Stimulated activated CD8-positive, alpha-beta memory T cell treated with anti-CD3 and anti-CD28 coated beads, Interleukin-4, amount 100 ng/mL, for 48 hours (primary cell): ENCODE results near the gene CSF2RB.

Source experiments
- DNase-seq: peaks from one replicate; pipeline ENCODE4 v3.0.0-alpha.2; 2020

Gene CSF2RB

DNA sequence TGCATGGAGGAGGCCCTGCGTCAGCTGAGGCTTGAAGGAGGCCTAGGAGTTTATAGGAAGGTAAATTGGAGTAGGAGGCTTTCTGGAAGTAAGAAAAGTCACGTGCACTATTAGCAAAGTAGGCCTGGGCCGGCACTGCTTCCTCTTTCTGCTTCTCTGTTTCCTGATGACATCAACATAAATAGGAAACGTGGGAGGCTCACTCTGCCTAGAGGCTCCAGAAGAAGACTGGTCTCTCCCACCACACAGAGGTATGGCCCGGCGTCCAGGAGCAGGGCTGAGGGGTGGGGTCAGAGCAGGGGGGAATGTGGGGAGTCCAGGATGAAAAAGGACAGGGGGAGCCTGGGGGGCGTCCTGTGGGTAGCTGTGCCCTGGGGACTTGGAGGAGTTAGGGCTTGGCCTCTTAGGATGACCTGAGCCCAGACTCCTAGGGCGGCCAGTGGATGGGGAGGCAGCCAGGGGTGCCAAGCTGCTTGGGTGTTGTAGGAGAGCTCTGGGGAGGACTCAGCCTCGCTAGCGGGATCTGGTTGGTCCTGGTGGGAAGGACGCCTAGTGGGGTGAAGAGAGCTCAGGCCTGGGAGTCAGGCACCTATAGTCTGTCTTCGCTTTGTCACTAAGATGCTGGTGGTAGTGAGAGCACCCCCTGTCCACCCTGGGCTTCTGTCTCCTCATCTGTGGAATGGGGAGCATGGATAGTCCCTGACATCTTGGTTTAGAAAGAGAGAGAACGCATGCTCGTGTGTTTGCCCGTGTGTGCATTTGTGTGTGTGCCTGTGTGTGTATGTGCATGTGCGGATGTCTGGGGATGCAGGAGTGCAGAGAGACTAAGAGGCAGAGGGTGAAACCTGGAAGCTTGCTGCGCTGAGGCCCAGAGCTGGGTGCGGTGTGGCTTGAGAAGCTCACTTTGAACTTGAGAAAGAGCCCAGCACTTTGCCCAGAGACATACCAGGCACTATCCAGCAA, at the start of gene CSF2RB:
Gene CSF2RB (plus strand): TSS at position 202 of the 963 bp plus-strand sequence. CDS start 8,580 bp downstream, outside the sequence.
- DNase-seq, result no peak

DNA sequence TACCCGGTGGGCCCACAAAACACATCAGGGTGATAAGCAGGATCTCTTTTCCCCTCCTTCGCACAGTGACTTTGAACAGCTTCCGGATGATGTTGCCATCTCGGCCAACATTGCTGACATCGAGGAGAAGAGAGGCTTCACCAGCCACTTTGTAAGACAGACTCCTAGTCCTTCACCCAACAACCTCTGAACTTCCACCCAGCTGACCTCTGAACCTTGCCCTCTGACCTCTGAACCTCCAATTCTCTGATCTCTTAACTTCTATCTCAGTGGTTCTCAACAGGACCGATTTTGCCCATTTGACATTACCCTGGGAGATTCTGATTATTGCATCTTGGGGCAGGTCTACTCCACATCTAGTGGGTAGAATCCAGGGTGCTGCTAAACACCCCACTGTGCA, 49.4 kb upstream of the CSF2RB start:
- no peak for DNase-seq

GRCh38 chr22:36864454-36865215, 48.8 kb upstream of the CSF2RB start:
- no peak for DNase-seq

DNA sequence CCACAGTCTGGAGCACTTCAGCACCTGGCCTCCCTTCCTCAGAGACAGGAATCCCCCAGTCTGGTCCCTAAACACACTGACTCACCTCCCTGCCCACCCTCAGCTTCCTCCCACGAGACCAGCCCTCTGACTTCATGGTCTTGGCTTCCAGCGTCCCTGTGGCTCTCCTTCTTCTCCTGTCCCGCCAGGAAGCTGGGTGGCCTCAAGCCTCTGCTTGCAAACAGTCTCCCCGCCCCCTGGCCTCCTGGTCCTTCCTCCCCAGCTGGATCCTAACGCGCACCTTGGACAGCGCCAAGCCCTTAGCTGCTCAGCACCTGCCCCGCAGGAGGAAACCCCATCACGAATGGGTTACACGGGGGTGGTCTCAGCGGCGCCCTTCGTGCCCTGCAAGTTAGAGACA, 48.1 kb upstream of the CSF2RB start:
- DNase-seq, result no peak

DNA sequence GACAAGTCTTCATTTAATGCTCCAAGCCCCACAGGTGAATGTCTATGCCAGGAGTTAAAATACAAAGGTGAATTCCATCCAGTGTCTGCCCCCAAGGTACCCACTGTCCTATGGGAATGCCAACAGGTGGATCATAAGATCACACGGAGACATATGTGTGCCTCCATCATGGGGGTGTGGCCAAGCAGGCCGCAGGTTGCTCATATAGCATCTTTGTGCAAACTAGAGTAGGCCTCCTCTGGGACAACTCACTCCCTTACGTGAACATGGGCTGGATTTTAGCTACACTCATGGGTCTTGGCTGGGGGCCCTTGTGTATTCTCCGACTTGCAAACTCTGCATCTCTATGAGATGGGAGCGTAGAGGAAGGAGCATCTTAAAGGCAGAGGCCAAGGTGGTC, 45.7 kb upstream of the CSF2RB start:
- DNase-seq, result no peak

DNA sequence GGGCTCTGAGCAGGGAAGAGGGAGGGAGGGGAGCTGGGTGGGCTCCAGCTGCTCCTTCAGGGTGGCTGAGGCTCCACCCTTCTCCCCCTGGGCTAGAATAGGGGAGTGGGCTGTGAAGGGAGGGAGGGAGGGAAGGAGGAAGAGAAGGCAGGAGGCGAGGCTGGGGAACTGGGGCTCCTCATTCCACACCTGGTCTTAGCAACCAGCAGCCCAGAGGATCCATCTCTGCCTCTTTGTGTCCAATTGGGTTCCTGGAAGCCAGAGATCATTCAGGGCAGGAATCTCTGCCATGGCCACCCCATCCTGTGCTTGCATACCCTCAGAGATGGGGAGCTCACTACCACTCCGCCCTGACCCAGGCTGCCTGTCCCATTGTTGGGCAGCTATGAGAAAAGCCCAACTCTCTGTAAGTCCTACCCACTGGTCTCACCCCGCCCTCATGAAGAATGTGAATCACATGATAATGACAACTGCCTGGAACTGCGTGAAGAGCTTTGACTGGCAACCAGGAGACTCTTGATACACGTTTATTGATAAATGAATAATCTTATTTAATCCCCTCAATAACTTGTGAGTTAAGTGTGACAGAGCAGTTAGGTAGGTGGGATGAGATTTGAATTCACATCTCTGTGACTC, 44.8 kb upstream of the CSF2RB start:
- no peak for DNase-seq

DNA sequence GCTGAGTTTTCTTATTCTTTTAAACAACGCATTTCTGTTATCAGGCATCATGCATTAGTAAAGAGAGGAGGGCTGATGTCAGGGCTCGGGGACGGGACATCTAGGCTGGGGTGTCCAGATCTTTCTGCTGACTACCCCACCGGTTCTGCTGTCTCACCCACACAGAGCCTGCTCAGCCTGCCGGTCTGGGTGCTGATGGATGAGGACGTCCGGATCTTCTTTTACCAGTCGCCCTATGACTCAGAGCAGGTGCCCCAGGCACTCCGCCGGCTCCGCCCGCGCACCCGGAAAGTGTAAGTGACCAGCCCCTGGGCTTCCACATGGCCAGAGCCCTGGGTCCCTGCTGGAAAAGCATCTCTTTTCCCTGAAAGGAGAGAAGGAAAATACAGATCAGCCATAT, 43.2 kb upstream of the CSF2RB start:
- no peak for DNase-seq

- DNase-seq, result no peak
Measured at GRCh38 chr22:36871669-36872081, 41.8 kb upstream of the CSF2RB start.

GRCh38 chr22:36872084-36872483, 41.3 kb upstream of the CSF2RB start:
- no peak for DNase-seq

DNA sequence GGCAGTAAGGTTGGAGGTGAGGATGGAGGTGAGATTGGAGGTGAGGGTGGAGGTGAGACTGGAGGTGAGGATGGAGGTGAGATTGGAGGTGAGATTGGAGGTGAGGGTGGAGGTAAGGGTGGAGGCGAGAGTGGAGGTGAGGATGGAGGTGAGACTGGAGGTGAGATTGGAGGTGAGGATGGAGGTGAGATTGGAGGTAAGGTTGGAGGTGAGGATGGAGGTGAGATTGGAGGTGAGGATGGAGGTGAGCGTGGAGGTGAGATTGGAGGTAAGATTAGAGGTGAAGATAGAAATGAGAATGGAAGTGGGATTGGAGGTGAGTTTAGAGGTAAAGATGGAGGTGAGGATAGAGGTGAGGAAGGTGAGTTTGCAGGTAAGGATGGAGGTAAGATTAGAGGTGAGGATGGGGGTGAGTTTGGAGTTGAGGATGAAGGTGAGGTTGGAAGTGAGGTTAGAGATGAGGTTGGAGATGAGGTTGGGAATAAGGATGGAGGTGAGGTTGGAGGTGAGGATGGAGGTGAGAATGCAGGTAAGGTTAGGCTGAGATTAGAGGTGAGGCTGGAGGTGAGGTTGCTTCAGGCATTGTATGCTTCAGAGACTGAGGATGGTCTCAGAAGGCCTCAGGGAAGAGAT, 40.4 kb upstream of the CSF2RB start:
- no peak for DNase-seq

DNA sequence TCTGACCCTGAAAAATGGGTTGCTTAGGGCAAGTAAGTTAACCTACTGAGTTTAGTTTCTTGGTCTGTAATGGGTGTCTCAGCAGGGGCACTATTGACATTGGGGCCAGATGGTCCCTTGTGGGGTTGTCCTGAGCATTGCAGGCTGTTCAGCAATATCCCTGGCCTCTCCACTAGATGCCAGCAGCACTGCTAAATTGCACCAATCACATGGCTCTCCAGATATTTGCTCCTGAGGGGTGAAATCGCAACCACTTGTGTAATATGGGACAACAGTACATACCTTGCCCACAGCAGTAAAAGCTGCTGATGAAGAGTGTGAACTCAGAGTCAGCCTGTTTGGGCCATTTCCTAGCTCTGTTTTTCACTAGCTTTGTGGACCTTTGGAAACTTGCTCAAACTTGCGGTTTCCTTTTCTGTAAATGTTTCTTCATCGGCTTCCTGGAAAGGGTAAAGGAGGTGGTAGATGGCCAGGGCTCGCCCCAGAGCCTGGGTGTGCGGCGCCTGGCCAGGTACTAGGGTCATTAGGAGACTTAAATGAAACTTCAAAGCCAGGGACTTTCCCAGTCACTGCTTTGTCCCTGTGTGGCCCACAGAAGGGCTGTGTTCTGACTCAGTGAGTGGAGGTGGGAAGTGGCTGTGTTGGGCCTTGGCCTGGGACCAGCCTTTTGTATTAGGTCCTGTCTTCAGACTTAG, 39.7 kb upstream of the CSF2RB start:
- DNase-seq, result peak; percentile 59

- DNase-seq, result no peak
Measured at GRCh38 chr22:36874309-36874696, 39.1 kb upstream of the CSF2RB start.

DNA sequence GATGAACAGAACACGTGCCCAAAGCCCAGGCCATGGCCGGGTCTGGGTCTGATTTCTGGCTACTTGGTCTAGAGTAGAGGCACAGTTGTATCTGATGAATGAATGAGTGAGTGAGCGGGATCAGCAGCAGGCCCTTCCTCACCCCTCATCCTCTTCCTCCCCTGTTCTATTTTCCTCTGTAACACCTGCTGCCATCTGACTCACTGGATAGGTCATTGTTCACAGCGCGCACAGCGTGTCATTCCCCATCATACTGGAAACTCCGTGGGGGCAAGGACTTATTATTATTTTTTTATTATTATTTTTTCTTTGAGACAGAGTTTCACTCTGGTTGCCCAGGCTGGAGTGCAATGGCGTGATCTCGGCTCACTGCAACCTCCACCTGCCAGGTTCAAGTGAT, 38.7 kb upstream of the CSF2RB start:
- DNase-seq, result no peak

DNA sequence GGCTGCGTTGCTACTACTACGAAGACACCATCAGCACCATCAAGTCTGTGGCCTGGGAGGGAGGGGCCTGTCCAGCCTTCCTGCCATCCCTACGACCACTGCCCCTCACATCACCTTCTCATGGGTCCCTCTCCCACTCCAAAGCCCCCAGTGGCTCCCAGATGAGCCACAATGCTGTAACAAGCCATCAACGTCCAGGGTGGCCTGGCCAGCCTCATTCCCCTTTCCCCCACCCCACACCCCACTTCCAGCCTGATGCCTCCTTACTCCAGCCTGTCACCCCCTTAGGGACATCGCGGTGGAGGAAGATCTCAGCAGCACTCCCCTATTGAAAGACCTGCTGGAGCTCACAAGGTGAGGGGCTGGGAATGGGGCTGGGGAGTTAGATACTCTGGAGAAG, 37.7 kb upstream of the CSF2RB start:
- no peak for DNase-seq

GRCh38 chr22:36879775-36880174, 33.7 kb upstream of the CSF2RB start:
- no peak for DNase-seq

DNA sequence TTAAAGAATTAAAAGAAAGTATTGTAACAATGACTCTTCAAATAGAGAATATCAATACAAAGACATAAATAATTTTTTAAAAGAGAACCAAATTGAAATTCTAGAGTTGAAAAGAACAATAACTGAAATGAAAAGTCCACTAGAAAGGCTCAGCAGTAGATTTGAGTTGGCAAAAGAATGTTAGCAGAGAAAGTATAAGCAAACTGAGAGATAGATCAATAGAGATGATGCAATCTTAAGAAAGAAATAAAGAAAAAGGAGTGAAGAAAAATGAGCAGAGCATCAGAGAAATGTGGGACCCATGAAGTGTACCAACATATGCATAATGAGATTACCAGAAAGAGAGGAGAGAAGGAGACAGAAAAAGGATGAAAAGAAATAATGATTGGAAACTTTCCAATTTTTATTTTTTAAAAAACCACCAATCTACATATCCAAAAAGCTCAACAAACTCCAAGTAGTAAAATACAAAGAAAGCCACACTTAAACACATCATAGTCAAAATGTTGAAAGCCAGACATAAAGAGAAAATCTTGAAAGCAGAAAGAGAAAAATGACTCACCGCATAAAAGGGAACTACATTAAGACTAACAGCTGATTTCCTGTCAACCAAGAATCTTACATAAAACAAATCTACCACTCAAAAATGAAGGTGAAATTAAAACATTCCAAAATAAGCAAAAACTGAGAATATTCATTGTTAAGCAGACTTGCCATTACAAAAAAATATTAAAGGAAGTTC, 31.8 kb upstream of the CSF2RB start:
- no peak for DNase-seq

DNA sequence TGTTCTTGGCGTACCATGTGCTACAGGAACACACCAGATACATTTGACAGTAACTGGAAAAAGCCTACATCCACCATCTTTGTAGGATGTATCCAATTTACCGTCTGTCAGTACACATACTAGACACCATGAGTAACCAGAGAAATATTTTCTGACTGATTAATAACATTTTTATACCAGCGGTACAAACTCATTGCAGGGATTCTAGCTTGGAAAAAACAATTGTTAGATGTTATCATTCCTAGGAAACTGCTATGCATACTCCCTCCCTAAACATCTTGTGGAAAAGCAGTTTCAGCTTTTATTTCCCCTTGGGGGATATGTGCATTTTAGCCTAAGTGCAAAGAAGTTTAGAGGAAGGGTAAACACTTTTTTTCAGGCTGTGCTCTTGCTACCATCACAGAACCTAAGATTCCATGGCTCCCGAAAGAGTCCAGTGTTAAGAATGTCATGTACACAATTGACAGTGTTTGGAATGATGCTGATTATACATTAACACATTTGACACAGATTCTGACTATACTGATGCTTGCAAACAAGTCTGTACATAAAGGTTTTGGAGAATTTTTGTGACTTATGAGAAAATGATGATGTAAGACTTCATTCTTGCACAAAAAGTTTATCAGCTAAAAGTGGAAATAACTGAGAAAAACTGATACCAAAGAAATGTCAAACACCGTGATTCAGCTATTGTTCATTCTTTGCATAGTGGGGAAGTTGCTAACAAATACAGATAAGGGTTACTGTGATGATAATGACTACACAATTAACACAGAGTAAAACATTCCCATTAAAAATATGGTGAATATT, 28.9 kb upstream of the CSF2RB start:
- DNase-seq, result no peak

DNA sequence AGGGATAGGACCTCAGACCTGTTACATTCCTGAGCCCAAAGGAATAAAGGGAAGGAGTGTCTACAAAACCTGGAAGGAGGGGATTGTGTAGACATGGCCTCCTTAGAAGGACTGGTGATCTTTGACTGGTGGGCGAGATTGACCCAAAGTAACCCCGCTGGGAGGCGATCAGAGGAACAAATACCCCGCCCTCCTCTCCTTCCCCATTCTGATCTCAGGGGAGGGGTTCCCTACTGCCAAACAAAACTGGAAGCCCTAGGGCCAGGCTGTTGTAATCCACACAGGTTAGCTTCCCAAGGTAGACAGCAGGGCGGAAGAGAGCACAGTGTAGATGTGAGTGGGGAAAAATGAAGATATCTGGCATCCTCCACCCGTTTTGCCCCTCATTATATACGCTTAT, 28.0 kb upstream of the CSF2RB start:
- no peak for DNase-seq

GRCh38 chr22:36886016-36886415, 27.4 kb upstream of the CSF2RB start:
- DNase-seq, result no peak

GRCh38 chr22:36887162-36887561, 26.3 kb upstream of the CSF2RB start:
- no peak for DNase-seq

- DNase-seq, result no peak
Measured at GRCh38 chr22:36891646-36892045, 21.8 kb upstream of the CSF2RB start.
